Osteoblast (primary cell): ENCODE data around the gene NMNAT3. TPM values are rescaled to one million over a fixed set of nuclear protein-coding genes. Genes with fewer than 3 reads are reported as not detected.

ENCODE experiments used
- DNase-seq: peaks from one replicate; pipeline ENCODE4 v3.0.0; 2011; ENCODE audit warnings: low spot score, mixed read lengths; ENCODE audit not compliant: insufficient read length; ENCODE audit errors: missing footprints
- H2AFZ ChIP-seq: 2 replicates; pipeline ENCODE4 v1.6.0; 2011; ENCODE audit warnings: mild to moderate bottlenecking, low read length
- H3K27ac ChIP-seq: 2 replicates; pipeline ENCODE4 v1.5.1; 2011; ENCODE audit warnings: mild to moderate bottlenecking, low read depth, low read length, moderate library complexity
- H3K27me3 ChIP-seq: 2 replicates; pipeline ENCODE4 v1.6.0; 2012; ENCODE audit warnings: mild to moderate bottlenecking, control low read depth, inconsistent platforms, low read length, moderate library complexity; ENCODE audit not compliant: insufficient read depth
- H3K36me3 ChIP-seq: 2 replicates; pipeline ENCODE4 v1.5.1; 2011; ENCODE audit warnings: mild to moderate bottlenecking, low read length, control low read depth, moderate library complexity; ENCODE audit not compliant: insufficient read depth
- H3K4me1 ChIP-seq: 2 replicates; pipeline ENCODE4 v1.5.1; 2011; ENCODE audit warnings: mild to moderate bottlenecking, low read length, control low read depth, moderate library complexity; ENCODE audit not compliant: insufficient read depth
- H3K4me2 ChIP-seq: 2 replicates; pipeline ENCODE4 v1.6.0; 2011; ENCODE audit warnings: mild to moderate bottlenecking, low read length; ENCODE audit not compliant: insufficient read depth
- H3K4me3 ChIP-seq: fragments of 200-600 bp; sonication (generic); 3 replicates; pipeline ENCODE4 v1.5.1; 2012; ENCODE audit warnings: mild to moderate bottlenecking, low read length, inconsistent platforms; ENCODE audit not compliant: insufficient read depth
- H3K79me2 ChIP-seq: 2 replicates; pipeline ENCODE4 v1.6.0; 2012; ENCODE audit warnings: mild to moderate bottlenecking, low read length, control low read depth, inconsistent platforms; ENCODE audit not compliant: insufficient read depth
- H3K9me3 ChIP-seq: 2 replicates; pipeline ENCODE4 v1.5.1; 2011; ENCODE audit warnings: low read depth, low read length, control low read depth
- H4K20me1 ChIP-seq: 2 replicates; pipeline ENCODE4 v1.6.0; 2012; ENCODE audit warnings: mild to moderate bottlenecking, low read length, control low read depth; ENCODE audit not compliant: insufficient read depth
- total RNA-seq: library from RNA; depleted of rRNA; stranded (reverse); fragments of >200 nt; gene quantifications from 2 replicates; pipeline ENCODE4 v1.2.3, GENCODE V29; 2012
- TF ChIP-seq, protein P1 (sequence below): IDR thresholded peaks from 2 replicates; pipeline ENCODE4 v1.5.1; 2011; ENCODE audit warnings: mild to moderate bottlenecking, low read depth, low read length, moderate library complexity; ENCODE audit errors: extremely low read depth

NMNAT3 gene
- total RNA-seq, 1 donor: 0.36 TPM

DNA sequence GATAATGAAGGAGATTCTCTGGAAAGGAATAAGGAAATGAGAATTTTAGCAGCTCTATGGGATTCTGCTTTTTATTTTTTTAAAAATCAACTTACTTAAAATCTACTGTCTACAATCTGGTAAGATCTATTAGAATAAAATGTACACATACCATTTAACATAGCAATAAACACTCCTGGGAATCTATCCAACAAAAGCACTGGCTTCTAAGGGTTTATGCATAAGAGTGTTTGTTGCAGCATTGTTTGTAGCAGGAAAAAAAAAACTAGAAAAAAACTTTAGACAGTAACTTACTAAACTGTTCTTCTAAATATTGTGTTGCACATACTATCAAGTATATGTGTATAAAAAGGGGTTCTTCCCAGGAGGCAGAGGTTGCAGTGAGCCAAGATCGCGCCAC is 122.5 kb downstream of the NMNAT3 start:
- Histone ChIP-seq H3K79me2 (no peaks in the 10 kb centered on the region), H3K4me2 (no peak overlapping the region), H4K20me1 (no peaks in the 10 kb centered on the region), H3K9me3 (no peaks in the 10 kb centered on the region), H3K36me3 (no peaks in the 10 kb centered on the region), H3K4me3 (no peak overlapping the region), H3K4me1 (no peaks in the 10 kb centered on the region), H3K27me3 (no peaks in the 10 kb centered on the region), H2AFZ (no peak overlapping the region), H3K27ac (no peak overlapping the region)
- TF ChIP-seq, protein P1, sequence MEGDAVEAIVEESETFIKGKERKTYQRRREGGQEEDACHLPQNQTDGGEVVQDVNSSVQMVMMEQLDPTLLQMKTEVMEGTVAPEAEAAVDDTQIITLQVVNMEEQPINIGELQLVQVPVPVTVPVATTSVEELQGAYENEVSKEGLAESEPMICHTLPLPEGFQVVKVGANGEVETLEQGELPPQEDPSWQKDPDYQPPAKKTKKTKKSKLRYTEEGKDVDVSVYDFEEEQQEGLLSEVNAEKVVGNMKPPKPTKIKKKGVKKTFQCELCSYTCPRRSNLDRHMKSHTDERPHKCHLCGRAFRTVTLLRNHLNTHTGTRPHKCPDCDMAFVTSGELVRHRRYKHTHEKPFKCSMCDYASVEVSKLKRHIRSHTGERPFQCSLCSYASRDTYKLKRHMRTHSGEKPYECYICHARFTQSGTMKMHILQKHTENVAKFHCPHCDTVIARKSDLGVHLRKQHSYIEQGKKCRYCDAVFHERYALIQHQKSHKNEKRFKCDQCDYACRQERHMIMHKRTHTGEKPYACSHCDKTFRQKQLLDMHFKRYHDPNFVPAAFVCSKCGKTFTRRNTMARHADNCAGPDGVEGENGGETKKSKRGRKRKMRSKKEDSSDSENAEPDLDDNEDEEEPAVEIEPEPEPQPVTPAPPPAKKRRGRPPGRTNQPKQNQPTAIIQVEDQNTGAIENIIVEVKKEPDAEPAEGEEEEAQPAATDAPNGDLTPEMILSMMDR: no peak
- no peak for DNase-seq

DNA sequence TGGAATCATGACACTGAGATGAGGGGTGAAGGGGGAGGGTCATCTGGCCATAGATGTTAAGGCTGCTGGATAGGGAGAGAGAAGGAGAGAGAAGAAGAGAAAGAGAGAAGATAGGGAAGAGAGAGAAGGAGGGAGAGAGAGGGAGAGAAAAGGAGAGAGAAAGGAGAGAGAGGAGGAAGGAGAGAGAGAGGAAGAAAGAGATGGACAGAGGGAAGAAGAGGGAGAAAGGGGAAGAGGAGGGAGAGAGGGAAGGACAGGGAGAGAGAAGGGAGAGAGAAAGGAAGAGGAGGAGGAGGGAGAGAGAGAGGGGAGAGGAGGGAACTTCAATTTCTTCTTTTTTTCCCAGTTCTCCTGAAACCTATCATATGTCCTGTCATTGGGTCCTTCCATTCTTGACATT is 123.1 kb downstream of the NMNAT3 start:
- H3K27me3 ChIP-seq: no peaks in the 10 kb centered on the region
- no peaks in the 10 kb centered on the region for H3K36me3 ChIP-seq
- no peak overlapping the region for H3K4me2 ChIP-seq
- H3K27ac ChIP-seq: no peak overlapping the region
- H2AFZ ChIP-seq: no peak overlapping the region
- TF ChIP-seq, protein P1: no peak
- no peaks in the 10 kb centered on the region for H3K9me3 ChIP-seq
- no peak for DNase-seq
- no peaks in the 10 kb centered on the region for H4K20me1 ChIP-seq
- H3K79me2 ChIP-seq: no peaks in the 10 kb centered on the region
- H3K4me1 ChIP-seq: no peaks in the 10 kb centered on the region
- H3K4me3 ChIP-seq: no peak overlapping the region

DNA sequence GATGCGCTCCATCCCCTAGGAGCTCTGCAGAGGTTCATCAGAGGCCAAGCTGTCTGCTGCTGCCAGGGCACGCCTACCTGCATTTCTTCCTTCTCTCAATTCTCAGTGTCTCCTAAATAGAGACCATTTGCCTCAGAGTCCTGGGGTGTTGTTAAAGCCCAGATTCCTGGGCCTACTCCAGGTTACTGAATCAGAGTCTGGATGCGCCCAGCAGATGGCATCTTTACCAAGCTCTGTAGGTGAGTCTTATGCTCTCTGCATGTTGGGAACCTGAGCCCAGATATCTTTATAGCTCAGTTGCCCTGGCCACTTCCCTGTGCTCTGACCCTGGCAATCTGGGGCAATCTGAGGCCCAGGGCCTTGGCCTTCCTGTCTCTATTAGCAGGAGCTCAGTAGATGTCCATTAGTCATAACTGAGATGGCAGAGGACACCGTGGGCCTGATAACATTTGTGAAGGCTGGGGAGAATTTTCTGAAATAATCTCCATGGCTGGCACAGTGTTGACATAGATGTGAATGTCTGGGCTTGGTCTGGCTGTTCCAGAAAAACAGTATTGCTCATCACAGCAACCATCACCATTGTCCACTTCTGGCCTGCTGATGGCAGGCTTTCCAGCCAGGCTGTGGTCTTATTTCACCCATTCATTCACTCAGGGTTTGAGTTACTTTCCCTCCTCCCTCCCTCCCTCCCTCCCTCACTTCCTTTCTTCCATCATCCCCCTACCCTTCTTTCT is 125.0 kb downstream of the NMNAT3 start:
- no peak overlapping the region for H3K4me3 ChIP-seq
- H3K4me2 ChIP-seq: no peak overlapping the region
- H4K20me1 ChIP-seq: no peaks in the 10 kb centered on the region
- DNase-seq: no peak
- H3K27me3 ChIP-seq: no peaks in the 10 kb centered on the region
- H3K79me2 ChIP-seq: no peaks in the 10 kb centered on the region
- no peaks in the 10 kb centered on the region for H3K4me1 ChIP-seq
- TF ChIP-seq, protein P1: no peak
- no peak overlapping the region for H3K27ac ChIP-seq
- H3K36me3 ChIP-seq: no peaks in the 10 kb centered on the region
- H2AFZ ChIP-seq: no peak overlapping the region
- H3K9me3 ChIP-seq: no peaks in the 10 kb centered on the region

DNA sequence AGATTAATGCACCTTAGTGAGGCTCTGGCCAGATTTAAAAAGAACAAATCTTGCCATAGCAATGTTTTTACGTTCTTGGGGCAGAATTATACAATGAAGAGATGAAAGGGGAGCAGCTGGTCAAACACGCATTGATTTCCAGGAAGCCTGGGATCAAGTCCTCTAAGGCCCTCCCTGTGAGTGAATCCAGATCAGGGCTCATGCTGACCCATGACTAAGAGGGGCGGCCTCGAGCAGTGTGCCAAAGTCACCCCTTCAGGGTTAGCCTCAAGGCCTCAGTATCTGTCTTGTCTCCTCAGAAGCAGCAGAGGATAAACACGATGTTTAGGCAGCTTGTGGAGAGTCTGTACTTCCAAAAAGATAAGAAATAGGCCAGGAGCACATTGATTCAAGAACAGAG is 129.0 kb downstream of the NMNAT3 start:
- TF ChIP-seq, protein P1: no peak
- no peak overlapping the region for H2AFZ ChIP-seq
- no peaks in the 10 kb centered on the region for H3K36me3 ChIP-seq
- no peak overlapping the region for H3K4me3 ChIP-seq
- H3K4me1 ChIP-seq: no peaks in the 10 kb centered on the region
- no peak overlapping the region for H3K27ac ChIP-seq
- DNase-seq: no peak
- no peaks in the 10 kb centered on the region for H3K79me2 ChIP-seq
- H3K27me3 ChIP-seq: no peaks in the 10 kb centered on the region
- H3K9me3 ChIP-seq: no peaks in the 10 kb centered on the region
- H3K4me2 ChIP-seq: no peak overlapping the region
- no peaks in the 10 kb centered on the region for H4K20me1 ChIP-seq
